ENCODE measurements around the gene ARHGEF35.
"Not testable (repeated sequence)": the region's sequence is repeated elsewhere in the genome, so short reads cannot be mapped to it uniquely, and the experiment has no call there.

DNA sequence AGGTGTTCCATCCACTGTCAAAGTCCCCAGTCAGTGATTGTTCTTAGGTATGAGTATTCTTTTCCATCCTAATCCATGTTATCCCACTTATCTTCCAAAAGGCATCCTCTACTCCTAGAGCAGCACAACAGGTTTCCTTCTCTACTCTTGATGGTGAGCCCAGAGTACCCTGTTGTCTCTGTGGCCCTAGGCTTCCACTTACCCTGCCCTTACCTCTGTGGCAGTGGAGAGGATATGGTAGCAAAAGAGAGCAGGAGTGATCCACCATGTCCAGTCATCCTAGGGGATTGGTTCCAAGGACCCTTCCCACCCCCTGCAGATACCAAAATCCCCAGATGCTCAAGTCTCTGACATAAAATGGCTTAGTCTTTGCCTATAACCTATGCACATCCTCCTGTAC, 21.6 kb upstream of the ARHGEF35 start:
- TF ChIP-seq, protein P1, sequence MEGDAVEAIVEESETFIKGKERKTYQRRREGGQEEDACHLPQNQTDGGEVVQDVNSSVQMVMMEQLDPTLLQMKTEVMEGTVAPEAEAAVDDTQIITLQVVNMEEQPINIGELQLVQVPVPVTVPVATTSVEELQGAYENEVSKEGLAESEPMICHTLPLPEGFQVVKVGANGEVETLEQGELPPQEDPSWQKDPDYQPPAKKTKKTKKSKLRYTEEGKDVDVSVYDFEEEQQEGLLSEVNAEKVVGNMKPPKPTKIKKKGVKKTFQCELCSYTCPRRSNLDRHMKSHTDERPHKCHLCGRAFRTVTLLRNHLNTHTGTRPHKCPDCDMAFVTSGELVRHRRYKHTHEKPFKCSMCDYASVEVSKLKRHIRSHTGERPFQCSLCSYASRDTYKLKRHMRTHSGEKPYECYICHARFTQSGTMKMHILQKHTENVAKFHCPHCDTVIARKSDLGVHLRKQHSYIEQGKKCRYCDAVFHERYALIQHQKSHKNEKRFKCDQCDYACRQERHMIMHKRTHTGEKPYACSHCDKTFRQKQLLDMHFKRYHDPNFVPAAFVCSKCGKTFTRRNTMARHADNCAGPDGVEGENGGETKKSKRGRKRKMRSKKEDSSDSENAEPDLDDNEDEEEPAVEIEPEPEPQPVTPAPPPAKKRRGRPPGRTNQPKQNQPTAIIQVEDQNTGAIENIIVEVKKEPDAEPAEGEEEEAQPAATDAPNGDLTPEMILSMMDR (IDR thresholded peaks at IDR 0.05): not testable (repeated sequence)
- not testable (repeated sequence) for TF ChIP-seq POLR2A (IDR thresholded peaks at IDR 0.05)

Measured in adrenal gland (tissue), 5 donors.